Ishikawa (cell line): ENCODE results near the gene SEMA3E.

Experiments
- CEBPB ChIP-seq: IDR thresholded peaks from 2 replicates; pipeline ENCODE4 v1.6.1; 2012
- CREB1 ChIP-seq: IDR thresholded peaks from 2 replicates; pipeline ENCODE4 v1.6.1; 2012; ENCODE audit warnings: low read depth
- EGR1 ChIP-seq: IDR thresholded peaks from 2 replicates; pipeline ENCODE4 v1.6.1; 2012
- EP300 ChIP-seq: IDR thresholded peaks from 2 replicates; pipeline ENCODE4 v1.6.1; 2012; ENCODE audit warnings: borderline replicate concordance
- FOXM1 ChIP-seq: IDR thresholded peaks from 2 replicates; pipeline ENCODE4 v1.6.1; 2012; ENCODE audit warnings: low read depth, borderline replicate concordance
- NFIC ChIP-seq: IDR thresholded peaks from 2 replicates; pipeline ENCODE4 v1.6.1; 2012
- RAD21 ChIP-seq: IDR thresholded peaks from 2 replicates; pipeline ENCODE4 v1.6.1; 2012; ENCODE audit warnings: low read depth
- TAF1 ChIP-seq: IDR thresholded peaks from 2 replicates; pipeline ENCODE4 v1.6.1; 2012; ENCODE audit warnings: low read depth, mild to moderate bottlenecking
- TCF12 ChIP-seq: IDR thresholded peaks from 2 replicates; pipeline ENCODE4 v1.6.1; 2012; ENCODE audit warnings: low read depth
- TEAD4 ChIP-seq: IDR thresholded peaks from 2 replicates; pipeline ENCODE4 v1.6.1; 2012
- USF1 ChIP-seq: IDR thresholded peaks from 2 replicates; pipeline ENCODE4 v1.6.1; 2012
- YY1 ChIP-seq: IDR thresholded peaks from 2 replicates; pipeline ENCODE4 v1.6.1; 2012; ENCODE audit warnings: low read depth
- ZBTB7A ChIP-seq: IDR thresholded peaks from 2 replicates; pipeline ENCODE4 v1.6.1; 2012; ENCODE audit warnings: low read depth
- TF ChIP-seq, protein P1 (sequence below): IDR thresholded peaks from 2 replicates; pipeline ENCODE4 v1.6.1; 2012; ENCODE audit warnings: low read depth, mild to moderate bottlenecking
- TF ChIP-seq, protein P2 (sequence below): IDR thresholded peaks from 2 replicates; pipeline ENCODE4 v1.6.1; 2012

Gene SEMA3E

DNA sequence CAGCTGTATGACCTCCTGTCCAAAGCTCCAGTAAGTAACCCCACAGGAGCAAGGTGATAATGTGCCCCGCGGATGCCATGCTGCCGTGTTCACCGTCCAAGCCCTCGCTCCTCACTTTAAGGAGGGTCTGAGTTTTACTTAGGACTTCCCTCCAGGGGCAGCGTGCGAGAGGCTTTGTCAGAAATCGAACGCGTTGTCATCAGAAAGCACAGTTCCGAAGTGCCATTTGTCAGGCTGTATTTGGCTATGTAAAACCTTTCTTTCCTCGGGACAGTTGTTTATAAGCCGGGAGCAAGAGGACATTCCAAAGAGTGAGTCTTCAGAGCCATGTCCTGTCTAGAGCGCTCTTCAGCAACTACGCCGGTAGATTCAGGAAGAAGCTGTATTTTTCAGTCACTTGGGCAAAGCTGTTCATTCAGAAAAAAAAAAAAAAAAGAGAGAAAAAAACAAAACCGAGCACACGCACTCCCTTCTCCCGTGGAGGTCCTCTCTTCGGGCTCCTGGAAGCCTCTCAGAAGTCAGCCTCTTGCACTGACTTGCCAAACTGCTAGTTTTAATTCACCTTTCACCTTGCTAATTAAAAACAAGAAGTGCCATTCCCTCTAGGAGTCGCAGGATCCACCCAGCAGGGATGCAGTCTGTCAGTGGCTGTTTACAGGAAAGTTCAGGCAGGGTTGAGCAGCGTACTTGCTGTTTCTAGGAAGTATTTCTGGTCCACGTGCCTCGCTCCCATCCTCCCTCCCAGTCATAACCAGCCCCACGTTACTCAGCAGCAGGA is at the start of gene SEMA3E:
Gene SEMA3E, minus strand, starts transcription at position 676 of the 778 bp plus-strand sequence.
- no peak for TF ChIP-seq TCF12
- TF ChIP-seq, protein P1, sequence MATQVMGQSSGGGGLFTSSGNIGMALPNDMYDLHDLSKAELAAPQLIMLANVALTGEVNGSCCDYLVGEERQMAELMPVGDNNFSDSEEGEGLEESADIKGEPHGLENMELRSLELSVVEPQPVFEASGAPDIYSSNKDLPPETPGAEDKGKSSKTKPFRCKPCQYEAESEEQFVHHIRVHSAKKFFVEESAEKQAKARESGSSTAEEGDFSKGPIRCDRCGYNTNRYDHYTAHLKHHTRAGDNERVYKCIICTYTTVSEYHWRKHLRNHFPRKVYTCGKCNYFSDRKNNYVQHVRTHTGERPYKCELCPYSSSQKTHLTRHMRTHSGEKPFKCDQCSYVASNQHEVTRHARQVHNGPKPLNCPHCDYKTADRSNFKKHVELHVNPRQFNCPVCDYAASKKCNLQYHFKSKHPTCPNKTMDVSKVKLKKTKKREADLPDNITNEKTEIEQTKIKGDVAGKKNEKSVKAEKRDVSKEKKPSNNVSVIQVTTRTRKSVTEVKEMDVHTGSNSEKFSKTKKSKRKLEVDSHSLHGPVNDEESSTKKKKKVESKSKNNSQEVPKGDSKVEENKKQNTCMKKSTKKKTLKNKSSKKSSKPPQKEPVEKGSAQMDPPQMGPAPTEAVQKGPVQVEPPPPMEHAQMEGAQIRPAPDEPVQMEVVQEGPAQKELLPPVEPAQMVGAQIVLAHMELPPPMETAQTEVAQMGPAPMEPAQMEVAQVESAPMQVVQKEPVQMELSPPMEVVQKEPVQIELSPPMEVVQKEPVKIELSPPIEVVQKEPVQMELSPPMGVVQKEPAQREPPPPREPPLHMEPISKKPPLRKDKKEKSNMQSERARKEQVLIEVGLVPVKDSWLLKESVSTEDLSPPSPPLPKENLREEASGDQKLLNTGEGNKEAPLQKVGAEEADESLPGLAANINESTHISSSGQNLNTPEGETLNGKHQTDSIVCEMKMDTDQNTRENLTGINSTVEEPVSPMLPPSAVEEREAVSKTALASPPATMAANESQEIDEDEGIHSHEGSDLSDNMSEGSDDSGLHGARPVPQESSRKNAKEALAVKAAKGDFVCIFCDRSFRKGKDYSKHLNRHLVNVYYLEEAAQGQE, result no peak
- TF ChIP-seq EGR1, result no peak
- TF ChIP-seq, protein P2, sequence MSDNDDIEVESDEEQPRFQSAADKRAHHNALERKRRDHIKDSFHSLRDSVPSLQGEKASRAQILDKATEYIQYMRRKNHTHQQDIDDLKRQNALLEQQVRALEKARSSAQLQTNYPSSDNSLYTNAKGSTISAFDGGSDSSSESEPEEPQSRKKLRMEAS, result no peak

- 0 out of 2 replicates have a peak, but pooled peaks have one; percentile 29 for TF ChIP-seq FOXM1
- TF ChIP-seq ZBTB7A, result no peak
These were observed 49.0 kb upstream of the SEMA3E start for GRCh38 chr7:83697804-83698530.

DNA sequence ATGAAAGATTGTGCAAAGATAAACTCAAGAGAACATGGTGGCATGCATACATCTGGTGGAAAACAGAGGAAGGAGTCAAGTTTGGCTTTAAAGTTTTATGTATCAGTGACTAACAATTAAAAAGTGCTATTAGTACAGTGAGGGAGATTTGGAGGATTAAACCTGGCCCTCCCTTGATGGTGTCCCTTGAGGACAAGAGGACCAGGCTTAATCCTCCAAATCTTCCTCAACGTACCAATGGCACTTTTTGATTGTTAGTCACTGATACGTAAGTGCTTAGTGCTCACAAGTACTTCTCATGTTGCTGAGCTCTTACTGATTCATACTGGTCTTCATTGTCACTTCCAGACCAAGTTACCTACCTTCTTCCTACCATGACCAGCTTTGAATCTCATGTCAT is 47.2 kb upstream of the SEMA3E start:
- TF ChIP-seq CEBPB, result no peak
- no peak for TF ChIP-seq EP300
- no peak for TF ChIP-seq YY1
- no peak for TF ChIP-seq ZBTB7A
- TF ChIP-seq TEAD4, result no peak
- TF ChIP-seq RAD21, result no peak
- no peak for TF ChIP-seq FOXM1

GRCh38 chr7:83695128-83695960 is 46.4 kb upstream of the SEMA3E start:
- no peak for TF ChIP-seq CREB1
- TF ChIP-seq FOXM1, result no peak
- TF ChIP-seq TAF1, result no peak
- TF ChIP-seq, protein P1, result no peak

DNA sequence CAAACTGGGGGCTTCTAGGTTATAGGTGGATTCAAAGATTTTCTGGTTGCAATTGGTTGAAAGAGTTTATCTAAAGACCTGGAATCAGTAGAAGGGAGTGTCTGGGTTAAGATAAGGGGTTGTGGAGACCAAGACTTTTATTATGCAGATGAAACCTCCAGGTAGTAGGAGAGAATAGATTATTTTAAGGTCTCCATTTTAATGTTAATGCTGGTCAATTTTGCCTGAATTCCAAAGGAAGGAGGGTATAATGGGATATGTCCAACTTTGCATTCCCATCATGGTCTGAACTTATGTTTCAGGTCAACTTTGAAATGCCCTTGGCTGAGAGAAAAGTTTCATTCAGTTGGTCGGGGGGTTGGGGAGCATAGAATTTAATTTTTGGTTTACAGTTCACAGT is 44.3 kb upstream of the SEMA3E start:
- TF ChIP-seq TAF1, result no peak
- no peak for TF ChIP-seq USF1
- no peak for TF ChIP-seq NFIC

DNA sequence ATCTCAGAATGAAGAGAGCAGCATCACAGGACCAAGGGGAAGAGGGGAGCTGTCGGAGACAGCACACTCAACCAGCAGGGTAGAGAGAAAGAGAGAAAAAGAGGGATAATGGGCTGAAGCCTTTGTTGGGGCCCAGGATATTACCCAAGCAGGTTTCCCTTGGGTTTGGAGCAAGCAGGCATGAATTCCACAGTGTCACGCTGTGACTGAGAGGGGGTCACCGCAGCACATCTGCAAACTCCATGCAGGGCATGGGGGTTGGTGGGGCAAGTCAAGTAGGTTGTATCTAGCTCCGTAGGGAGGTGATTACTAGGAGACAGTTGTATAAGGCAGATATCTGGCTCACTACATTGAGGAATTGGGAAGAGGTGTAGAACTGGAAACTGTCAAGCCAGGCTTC is 42.2 kb upstream of the SEMA3E start:
- TF ChIP-seq EP300 (no peak), USF1 (no peak), CREB1 (no peak), YY1 (no peak), RAD21 (no peak), NFIC (no peak), ZBTB7A (no peak), EGR1 (no peak), TAF1 (no peak), TCF12 (no peak), TEAD4 (no peak), CEBPB (no peak), FOXM1 (no peak)
- TF ChIP-seq, protein P2, result no peak
- TF ChIP-seq, protein P1, result no peak
